Endothelial cell (in vitro differentiated cells): ENCODE results near the gene KLHL30. TPM values are rescaled to one million over a fixed set of nuclear protein-coding genes. Genes with fewer than 3 reads are reported as not detected.

Experiments
- DNase-seq: peaks from one replicate; pipeline ENCODE4 v3.0.0; 2021; ENCODE audit warnings: low spot score
- H3K27ac Mint-ChIP-seq: one replicate; pipeline ENCODE4 v1.8.0; 2021; ENCODE audit warnings: mixed read lengths, inconsistent platforms; ENCODE audit not compliant: unreplicated experiment
- H3K27me3 Mint-ChIP-seq: one replicate; pipeline ENCODE4 v1.8.0; 2021; ENCODE audit warnings: mild to moderate bottlenecking, moderate library complexity, mixed read lengths, inconsistent platforms; ENCODE audit not compliant: unreplicated experiment
- H3K36me3 Mint-ChIP-seq: one replicate; pipeline ENCODE4 v1.8.0; 2021; ENCODE audit warnings: mild to moderate bottlenecking, low read depth, mixed read lengths, inconsistent platforms; ENCODE audit not compliant: unreplicated experiment
- H3K4me1 Mint-ChIP-seq: one replicate; pipeline ENCODE4 v1.8.0; 2021; ENCODE audit warnings: mild to moderate bottlenecking, mixed read lengths, inconsistent platforms; ENCODE audit not compliant: unreplicated experiment
- H3K4me3 Mint-ChIP-seq: one replicate; pipeline ENCODE4 v1.8.0; 2021; ENCODE audit warnings: mild to moderate bottlenecking, mixed read lengths, inconsistent platforms; ENCODE audit not compliant: unreplicated experiment
- H3K9me3 Mint-ChIP-seq: one replicate; pipeline ENCODE4 v1.8.0; 2021; ENCODE audit warnings: mixed read lengths, inconsistent platforms; ENCODE audit not compliant: unreplicated experiment
- CTCF ChIP-seq: fragments of 200-600 bp; sonication (generic); IDR thresholded peaks from one replicate; pipeline ENCODE4 v1.5.0; 2021; ENCODE audit warnings: antibody characterized with exemption; ENCODE audit not compliant: unreplicated experiment
- total RNA-seq: library from RNA; stranded (reverse); fragmentation: NEBNext Ultra II Directional; extraction: Animal tissue kit (Norgen Biotek cat#: 25700); gene quantifications from one replicate; pipeline ENCODE4 v1.2.1, GENCODE V29; 2021; ENCODE audit not compliant: unreplicated experiment

Gene KLHL30
- total RNA-seq, 1 donor from 2014 or later = not detected

GRCh38 chr2:238117199-238118154, 21.0 kb upstream of the KLHL30 start:
- Mint-ChIP-seq H3K27ac (no peak overlapping the region), H3K36me3 (no peaks in the 10 kb centered on the region), H3K4me3 (no peak overlapping the region), H3K9me3 (peaks cover 6% of the 10 kb centered on the region), H3K27me3 (peaks cover 8% of the 10 kb centered on the region), H3K4me1 (no peaks in the 10 kb centered on the region)
- TF ChIP-seq CTCF = no peak
- no peak for DNase-seq

GRCh38 chr2:238119756-238120462, 18.6 kb upstream of the KLHL30 start:
- Mint-ChIP-seq H3K9me3 (no peaks in the 10 kb centered on the region), H3K4me1 (no peaks in the 10 kb centered on the region), H3K36me3 (no peaks in the 10 kb centered on the region)

GRCh38 chr2:238120463-238121298, 17.8 kb upstream of the KLHL30 start:
- H3K27ac Mint-ChIP-seq = no peak overlapping the region
- no peaks in the 10 kb centered on the region for H3K9me3 Mint-ChIP-seq
- H3K4me1 Mint-ChIP-seq = no peaks in the 10 kb centered on the region
- no peak overlapping the region for H3K4me3 Mint-ChIP-seq
- peaks cover 9% of the 10 kb centered on the region for H3K27me3 Mint-ChIP-seq
- DNase-seq = no peak
- no peaks in the 10 kb centered on the region for H3K36me3 Mint-ChIP-seq
- TF ChIP-seq CTCF = no peak

More at GRCh38 chr2:238119756-238120462, 18.6 kb upstream of the KLHL30 start:
- H3K4me3 Mint-ChIP-seq = no peak overlapping the region
- TF ChIP-seq CTCF = no peak
- H3K27me3 Mint-ChIP-seq = peaks cover 11% of the 10 kb centered on the region
- no peak for DNase-seq
- H3K27ac Mint-ChIP-seq = no peak overlapping the region

- H3K27me3 Mint-ChIP-seq = peaks cover 9% of the 10 kb centered on the region
- no peak overlapping the region for H3K27ac Mint-ChIP-seq
- no peaks in the 10 kb centered on the region for H3K36me3 Mint-ChIP-seq
- no peak overlapping the region for H3K4me3 Mint-ChIP-seq
- no peaks in the 10 kb centered on the region for H3K9me3 Mint-ChIP-seq
- no peaks in the 10 kb centered on the region for H3K4me1 Mint-ChIP-seq
- TF ChIP-seq CTCF = no peak
- DNase-seq = no peak
Observed at GRCh38 chr2:238121511-238122286, 16.8 kb upstream of the KLHL30 start.
